Heart left ventricle (tissue), 16 donors: ENCODE results near the gene WDR44. TPM values are rescaled to one million over a fixed set of nuclear protein-coding genes. Genes with fewer than 3 reads are reported as not detected.

ENCODE experiments used
- ATAC-seq, 4 donors: fragments of 200-7000 bp; cut with Tn5 transposase; one replicate each; pipeline ENCODE4 v1.9.1; 2020 to 2022; ENCODE audit warnings: moderate library complexity in 4 of 4, mild to moderate bottlenecking in 3 of 4, moderate number of reproducible peaks in 1 of 4
- DNase-seq, 5 donors: peaks; one replicate each; pipeline ENCODE4 v3.0.0-alpha.2; 2020
- H3K27ac ChIP-seq, 12 donors: fragments of 200-600 bp; sonication (generic) in 4 of 12; one replicate each; pipeline versions ENCODE4 v1.5.0 to v1.8.0; 2016 to 2022; ENCODE audit warnings: mild to moderate bottlenecking in 2 of 12
- H3K27me3 ChIP-seq, 9 donors: fragments of 200-600 bp; sonication (generic) in 2 of 9; one replicate each; pipeline versions ENCODE4 v1.5.1 to v1.8.0; 2016 to 2022; ENCODE audit warnings: mild to moderate bottlenecking in 3 of 9
- H3K36me3 ChIP-seq, 9 donors: fragments of 200-600 bp; sonication (generic) in 2 of 9; one replicate each; pipeline versions ENCODE4 v1.5.0 to v1.8.0; 2018 to 2022; ENCODE audit warnings: mild to moderate bottlenecking in 2 of 9
- H3K4me1 ChIP-seq, 12 donors: fragments of 200-600 bp; sonication (generic) in 4 of 12; one replicate each; pipeline versions ENCODE4 v1.5.0 to v1.8.0; 2016 to 2022; ENCODE audit warnings: mild to moderate bottlenecking in 3 of 12
- H3K4me3 ChIP-seq, 12 donors: fragments of 200-600 bp; sonication (generic) in 4 of 12; one replicate each; pipeline versions ENCODE4 v1.5.0 to v1.8.0; 2017 to 2022; ENCODE audit warnings: mild to moderate bottlenecking in 9 of 12, moderate library complexity in 4 of 12
- H3K9me3 ChIP-seq, 12 donors: fragments of 200-600 bp; sonication (generic) in 4 of 12; one replicate each; pipeline versions ENCODE4 v1.5.0 to v1.8.0; 2016 to 2022; ENCODE audit warnings: mild to moderate bottlenecking in 1 of 12
- POLR2A ChIP-seq, 2 donors: fragments of 450-650 bp; IDR thresholded peaks; one replicate each; pipeline ENCODE4 v1.6.1; 2017; ENCODE audit warnings: antibody characterized with exemption in 2 of 2, mild to moderate bottlenecking in 2 of 2, moderate library complexity in 2 of 2
- WGBS, 4 donors: extraction: QIAGEN DNeasy Blood & Tissue Kit in 2 of 4; methylation state at CpG; one replicate each; pipeline versions ENCODE4 v1.1.5 to v1.1.7; 2013 to 2018; 5-methylcytosine and 5-hydroxymethylcytosine counted together
- intact Hi-C, 10 donors: fragments of 100-400 bp; cut with DNase I; formaldehyde crosslinking; loops; one replicate each; pipeline versions ENCODE4 v1.11.1 to v1.14.2; 2022
- microRNA counts, 2 donors: library from miRNA; unstranded; fragments of <30 nt; microRNA quantifications; one replicate each; lab custom pipeline; 2016
- microRNA-seq, 4 donors: library from miRNA; unstranded; fragments of <30 nt; microRNA quantifications; one replicate each; pipeline versions ENCODE4 to v1.2.0, GENCODE V29; 2017 to 2020
- polyA plus RNA-seq, 2 donors: library from polyadenylated mRNA; stranded (reverse); fragments of 200-250 nt; gene quantifications; one replicate each; pipeline ENCODE4 v1.2.3, GENCODE V29; 2013
- total RNA-seq, 9 donors: library from RNA; depleted of rRNA in 2 of 9; stranded (reverse); fragments of >200 nt in 2 of 9; fragmentation: NEBNext Ultra II Directional in 3 of 9; extraction: Animal tissue kit (Norgen Biotek cat#: 25700) in 3 of 9; gene quantifications; one replicate each; pipeline versions ENCODE4 v1.1.0 to v1.2.4, GENCODE V29; 2016 to 2023
- TF ChIP-seq, protein P1 (sequence below), 12 donors: fragments of 200-600 bp; sonication (generic) in 4 of 12; IDR thresholded peaks; one replicate each; pipeline versions ENCODE4 v1.5.0 to v1.8.0; 2018 to 2022; ENCODE audit warnings: antibody characterized with exemption in 12 of 12, mild to moderate bottlenecking in 5 of 12
- donor health status: ischemic (EF 13 %, LVEDD 7.1; RV severe dilation, severe dysfunction).
- donor health status: healthy with polysubstance abuse.
- donor health status: DM: no; HTN: yes; CAD: no.
- donor health status: DM: no; HTN: no; CAD: no.
- donor health status: ischemic (EF 25% LVEDD 6.9; RV normal size, moderate dysfunction).
- donor health status: ischemic (EF 25% LVEDD 5.7; RV mildly dilated, moderate dysfunction).
- donor health status: healthy.
- donor health status: DM: yes; HTN: yes; CAD: no.
- donor health status: ischemic (EF 35%, LVEDD 5.7; RV mildly dilated, moderate dysfunction).
- donor health status: nonischemic (EF 11% LVEDD 7.7; RV severe dilation, severe dysfunction).
- donor health status: DM: yes; HTN: yes; CAD: no.
- donor health status: PGD.
- donor health status: ischemic (EF 29% LVEDD 5.4; RV normal size, mild dysfunction).
- donor health status: nonischemic (EF 23%, LVEDD 6.1; RV moderate dilation, normal function).

WDR44 gene
- total and polyA plus RNA-seq, 11 donors: 3.0 to 18.0 (median 14.3) TPM

DNA sequence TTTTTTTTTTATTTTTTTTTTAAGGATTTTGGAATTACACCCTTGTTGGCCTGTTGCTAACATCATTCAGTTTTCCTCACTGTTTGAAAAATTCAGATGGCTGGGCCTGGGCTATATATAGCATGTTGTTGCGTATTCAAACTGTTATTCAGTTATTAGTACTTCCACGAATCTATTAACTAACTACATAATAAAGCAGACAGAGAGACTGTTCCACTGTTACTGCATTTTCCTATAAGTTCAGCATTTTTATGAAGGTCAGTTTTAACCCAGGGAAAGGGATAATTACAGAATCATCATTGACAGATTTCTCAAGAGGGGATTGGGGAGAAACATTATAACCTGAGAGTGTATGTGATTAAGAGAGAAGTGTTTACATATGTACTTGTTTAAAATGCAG lies 152.8 kb downstream of the WDR44 start:
- H3K9me3 ChIP-seq: no peaks in the 10 kb centered on the region
- peak overlapping the region in 1 of 12 donors; percentile 93 for H3K27ac ChIP-seq
- DNase-seq (no peak), ATAC-seq (no peak)
- H3K36me3 ChIP-seq: no peaks in the 10 kb centered on the region
- H3K4me3 ChIP-seq: no peak overlapping the region
- intact Hi-C loops: loop anchor here in 1 of 10 donors (10.0 kb wide), 1 partner anchor 56 kb away; no protein-coding TSS in a partner anchor
- peaks cover 0 to 25% (median 0%) of the 10 kb centered on the region in 12 donors for H3K4me1 ChIP-seq
- TF ChIP-seq, protein P1, sequence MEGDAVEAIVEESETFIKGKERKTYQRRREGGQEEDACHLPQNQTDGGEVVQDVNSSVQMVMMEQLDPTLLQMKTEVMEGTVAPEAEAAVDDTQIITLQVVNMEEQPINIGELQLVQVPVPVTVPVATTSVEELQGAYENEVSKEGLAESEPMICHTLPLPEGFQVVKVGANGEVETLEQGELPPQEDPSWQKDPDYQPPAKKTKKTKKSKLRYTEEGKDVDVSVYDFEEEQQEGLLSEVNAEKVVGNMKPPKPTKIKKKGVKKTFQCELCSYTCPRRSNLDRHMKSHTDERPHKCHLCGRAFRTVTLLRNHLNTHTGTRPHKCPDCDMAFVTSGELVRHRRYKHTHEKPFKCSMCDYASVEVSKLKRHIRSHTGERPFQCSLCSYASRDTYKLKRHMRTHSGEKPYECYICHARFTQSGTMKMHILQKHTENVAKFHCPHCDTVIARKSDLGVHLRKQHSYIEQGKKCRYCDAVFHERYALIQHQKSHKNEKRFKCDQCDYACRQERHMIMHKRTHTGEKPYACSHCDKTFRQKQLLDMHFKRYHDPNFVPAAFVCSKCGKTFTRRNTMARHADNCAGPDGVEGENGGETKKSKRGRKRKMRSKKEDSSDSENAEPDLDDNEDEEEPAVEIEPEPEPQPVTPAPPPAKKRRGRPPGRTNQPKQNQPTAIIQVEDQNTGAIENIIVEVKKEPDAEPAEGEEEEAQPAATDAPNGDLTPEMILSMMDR (IDR thresholded peaks at IDR 0.05): no peak
- TF ChIP-seq POLR2A (IDR thresholded peaks at IDR 0.05): no peak
- peaks cover 0 to 20% (median 0%) of the 10 kb centered on the region in 9 donors for H3K27me3 ChIP-seq
- WGBS, 4 donors: 60 to 94% (median 72%) methylated on average over 2 of the region's 2 CpGs

DNA sequence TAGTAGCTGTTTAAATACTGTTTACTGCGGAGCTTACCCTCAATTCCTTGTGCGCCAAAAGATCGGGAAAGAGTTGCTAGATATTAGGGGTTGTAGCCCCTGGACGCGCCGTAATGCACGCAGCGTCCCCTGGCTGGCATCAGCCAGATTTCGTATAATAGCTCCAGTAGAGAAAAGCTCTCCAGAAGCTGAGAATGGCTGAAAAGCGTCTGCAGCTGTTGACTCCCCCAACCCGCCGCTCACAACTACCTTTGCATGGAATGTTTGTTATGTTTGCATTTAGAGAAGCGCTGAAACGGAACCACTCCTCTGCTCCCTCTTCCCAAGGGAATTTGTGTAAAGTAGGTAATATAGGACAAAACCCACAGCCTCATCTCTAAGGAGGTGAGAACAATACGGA lies 153.4 kb downstream of the WDR44 start:
- DNase-seq: no peak
- no peak for TF ChIP-seq POLR2A (IDR thresholded peaks at IDR 0.05)
- TF ChIP-seq, protein P1 (IDR thresholded peaks at IDR 0.05): no peak
- no peak overlapping the region for H3K4me3 ChIP-seq
- peaks cover 0 to 20% (median 0%) of the 10 kb centered on the region in 9 donors for H3K27me3 ChIP-seq
- 55 to 74% (median 64%) methylated on average over 15 of the region's 15 CpGs for whole genome bisulfite sequencing, 4 donors
- no peaks in the 10 kb centered on the region for H3K9me3 ChIP-seq
- no peak for ATAC-seq
- H3K4me1 ChIP-seq: peaks cover 0 to 27% (median 0%) of the 10 kb centered on the region in 12 donors
- intact Hi-C loops: loop anchor here in 1 of 10 donors (10.0 kb wide), 1 partner anchor 56 kb away; no protein-coding TSS in a partner anchor
- no peaks in the 10 kb centered on the region for H3K36me3 ChIP-seq
- no peak overlapping the region for H3K27ac ChIP-seq

MicroRNA genes within 50 kb of the gene (microRNA counts, 767-probe panel; counts per million panel counts)
- 0 to 71.6 counts per million in 2 donors for microRNA hsa-miR-1277-3p (lab: Ali Mortazavi, UCI)

Small RNA genes lying within 50 kb of the gene (microRNA-seq; reads per million reads assigned to microRNA genes)
- 1.6 to 18.8 (median 4.1) reads per million in 4 donors for gene MIR1277

Other genes starting within 250 kb of the WDR44 start
- gene KLHL13, start 229.3 kb upstream of the WDR44 start, total RNA-seq: 10 to 100 TPM in 4 of 9 donors, 1 to 10 TPM in 5; 5.9 to 14.2 (median 9.0) TPM
- 1 to 10 TPM; 3.4 to 3.8 TPM for gene KLHL13, start 229.3 kb upstream of the WDR44 start, polyA plus RNA-seq
- gene DOCK11, start 149.7 kb downstream of the WDR44 start, total RNA-seq: 10 to 100 TPM in 2 of 9 donors, 1 to 10 TPM in 7; 2.0 to 26.3 (median 3.1) TPM
- gene DOCK11, start 149.7 kb downstream of the WDR44 start, polyA plus RNA-seq: 1 to 10 TPM; 1.8 to 2.1 TPM